Naive B cell (primary cell): ENCODE results near the gene CCDC187. TPM values are rescaled to one million over a fixed set of nuclear protein-coding genes. Genes with fewer than 3 reads are reported as not detected.

ENCODE experiments used
- ATAC-seq, 2 donors: fragments of 150-1000 bp; cut with Tn5 transposase; 2 replicates each; pipeline ENCODE4 v1.10.0; 2021; ENCODE audit warnings: low read depth in 2 of 2, mild to moderate bottlenecking in 2 of 2, moderate library complexity in 2 of 2
- DNase-seq: peaks from one replicate; pipeline ENCODE4 v3.0.0; 2022
- H3K27ac Mint-ChIP-seq, 6 donors: one replicate each; pipeline ENCODE4 v1.8.0; 2020 to 2022; ENCODE audit warnings: mild to moderate bottlenecking in 6 of 6, mixed read lengths in 6 of 6, moderate library complexity in 5 of 6, inconsistent platforms in 2 of 6
- H3K27me3 Mint-ChIP-seq, 3 donors: one replicate each; pipeline ENCODE4 v1.8.0; 2021 to 2022; ENCODE audit warnings: mixed read lengths in 3 of 3, mild to moderate bottlenecking in 1 of 3
- H3K36me3 Mint-ChIP-seq, 2 donors: one replicate each; pipeline ENCODE4 v1.8.0; 2020 to 2022; ENCODE audit warnings: mixed read lengths in 2 of 2, inconsistent platforms in 1 of 2, mild to moderate bottlenecking in 1 of 2
- H3K4me1 Mint-ChIP-seq, 3 donors: one replicate each; pipeline ENCODE4 v1.8.0; 2020 to 2022; ENCODE audit warnings: mixed read lengths in 3 of 3, inconsistent platforms in 1 of 3, mild to moderate bottlenecking in 1 of 3, moderate library complexity in 1 of 3
- H3K4me3 Mint-ChIP-seq, 8 donors: one replicate each; pipeline ENCODE4 v1.8.0; 2020 to 2022; ENCODE audit warnings: mild to moderate bottlenecking in 8 of 8, mixed read lengths in 8 of 8, moderate library complexity in 8 of 8, inconsistent platforms in 2 of 8
- H3K9me3 Mint-ChIP-seq, 7 donors: one replicate each; pipeline ENCODE4 v1.8.0; 2020 to 2022; ENCODE audit warnings: mixed read lengths in 7 of 7, mild to moderate bottlenecking in 5 of 7, inconsistent platforms in 2 of 7, moderate library complexity in 1 of 7
- polyA plus RNA-seq, 6 donors: library from polyadenylated mRNA; unstranded; fragments of 300-500 nt; fragmentation: Illumina TruSeq; gene quantifications; one replicate each; pipeline ENCODE4 v1.2.3, GENCODE V29; 2021; ENCODE audit warnings: low read depth in 6 of 6

Gene CCDC187
- polyA plus RNA-seq, 6 donors from 2014 or later: 0.38 to 4.3 (median 1.5) TPM

DNA sequence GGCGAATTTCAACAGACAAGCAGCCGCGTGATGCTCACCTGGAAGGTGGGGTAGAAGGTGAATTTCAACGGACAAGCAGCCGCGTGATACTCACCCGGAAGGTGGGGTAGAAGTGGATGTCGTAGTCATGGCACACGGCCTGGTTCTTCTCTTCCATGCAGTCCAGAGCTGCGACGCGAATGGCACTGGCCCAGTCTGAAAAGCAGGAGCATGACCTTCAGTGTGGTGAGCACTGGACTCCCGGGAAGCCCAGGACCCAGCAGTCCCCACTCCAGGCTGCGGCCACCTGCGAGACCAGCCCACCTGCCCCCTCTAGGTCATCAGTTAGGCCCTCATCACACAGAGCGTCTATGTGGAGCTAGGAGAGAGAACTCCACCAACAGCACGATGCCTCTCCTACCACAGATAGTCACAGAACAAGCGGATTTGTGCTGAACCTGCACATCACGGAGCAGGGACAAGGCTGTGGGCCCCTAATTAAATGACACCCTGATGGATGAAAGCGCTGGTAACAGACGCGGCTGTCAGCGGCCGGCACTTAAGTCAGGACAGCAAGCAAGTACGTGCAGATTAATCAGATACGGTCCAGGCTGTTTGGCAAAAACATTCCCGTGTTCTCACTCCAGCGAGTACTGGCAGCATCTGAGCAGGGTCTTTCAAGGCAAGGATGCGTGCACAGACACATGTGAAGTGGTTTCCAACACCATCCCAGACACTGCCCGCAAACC, 77.0 kb downstream of the CCDC187 start:
- peaks cover 49 to 74% (median 73%) of the 10 kb centered on the region in 3 donors for H3K4me1 Mint-ChIP-seq
- ATAC-seq (no peak), DNase-seq (no peak)
- H3K36me3 Mint-ChIP-seq: peaks cover 9 to 10% of the 10 kb centered on the region in 2 donors
- H3K27ac Mint-ChIP-seq: peak overlapping the region in 5 of 6 donors; percentile 96 to 100 (median 100)
- peaks cover 0 to 1% (median 0%) of the 10 kb centered on the region in 7 donors for H3K9me3 Mint-ChIP-seq
- no peaks in the 10 kb centered on the region for H3K27me3 Mint-ChIP-seq
- peak overlapping the region in 5 of 8 donors; percentile 5 to 84 (median 60) for H3K4me3 Mint-ChIP-seq

DNA sequence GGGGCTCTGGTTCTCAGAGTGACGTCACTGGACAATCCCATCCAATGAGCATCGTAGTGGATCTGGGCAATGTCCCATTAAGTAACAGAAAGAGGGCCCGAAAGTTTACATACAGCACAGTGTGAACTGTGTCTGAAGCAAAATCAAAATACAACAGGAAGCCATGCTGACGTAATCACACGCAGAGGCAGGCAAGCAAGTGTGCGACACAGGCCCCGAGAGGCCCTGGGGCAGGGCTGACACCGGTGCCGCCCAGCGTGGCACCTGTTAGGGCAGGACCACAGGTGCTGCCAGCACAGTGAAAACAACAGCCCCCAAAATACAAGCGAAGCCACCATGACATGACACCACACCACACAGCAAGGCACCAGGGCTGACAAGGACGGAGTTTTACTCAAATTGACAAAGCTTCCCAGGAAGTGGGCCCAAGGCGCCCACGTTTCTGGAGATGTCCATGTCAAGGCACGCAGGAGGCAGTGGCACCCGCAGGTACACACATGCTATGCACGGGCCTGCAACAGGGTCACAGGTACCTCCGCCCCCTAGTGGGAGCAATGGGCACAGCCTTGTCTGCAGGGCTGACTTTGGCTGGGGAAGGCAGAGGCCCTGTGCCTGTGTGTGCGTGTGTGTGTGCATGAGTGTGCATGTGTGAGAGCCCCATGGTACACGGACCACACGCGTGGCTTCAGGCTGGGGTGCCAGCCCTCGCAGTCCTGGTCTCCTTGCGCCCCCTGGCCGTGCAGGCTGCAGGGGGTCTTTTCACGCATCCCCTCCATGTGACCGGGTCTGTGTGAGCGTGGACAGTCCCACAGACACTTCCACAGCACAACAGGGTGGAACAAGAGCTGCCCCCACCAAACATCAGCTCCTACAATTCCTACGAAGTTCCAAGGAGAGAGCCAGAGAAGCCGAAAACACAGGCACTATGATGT, 77.9 kb downstream of the CCDC187 start:
- H3K4me1 Mint-ChIP-seq: peaks cover 42 to 67% (median 67%) of the 10 kb centered on the region in 3 donors
- ATAC-seq: peak; percentile 81 to 82
- peak overlapping the region; percentile 96 to 100 (median 100) for H3K27ac Mint-ChIP-seq
- peak overlapping the region; percentile 54 to 87 (median 82) for H3K4me3 Mint-ChIP-seq
- H3K36me3 Mint-ChIP-seq: peaks cover 6 to 15% of the 10 kb centered on the region in 2 donors
- H3K9me3 Mint-ChIP-seq: peaks cover 0 to 1% (median 0%) of the 10 kb centered on the region in 7 donors
- DNase-seq: peak; percentile 89
- no peaks in the 10 kb centered on the region for H3K27me3 Mint-ChIP-seq

DNA sequence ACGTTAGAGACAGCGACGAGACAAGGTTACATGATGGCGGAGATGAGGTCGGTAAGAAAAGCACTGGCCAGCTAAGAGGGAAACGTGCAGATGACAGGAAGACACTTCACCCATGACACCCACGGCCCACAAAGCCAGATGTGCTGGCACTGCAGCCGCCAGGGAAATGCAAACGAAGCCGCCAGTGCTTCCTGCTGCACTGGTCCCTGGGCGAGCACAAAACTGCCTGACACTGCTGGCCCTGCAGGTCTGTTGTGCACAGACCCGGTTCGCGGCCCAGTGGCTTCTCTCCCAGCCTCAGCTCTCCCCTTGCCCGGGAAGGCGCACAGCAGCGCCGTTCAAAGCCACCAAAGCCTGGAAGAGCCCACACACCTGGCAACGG, 78.5 kb downstream of the CCDC187 start:
- Mint-ChIP-seq H3K9me3 (peaks cover 0 to 1% (median 0%) of the 10 kb centered on the region in 7 donors), H3K4me1 (peaks cover 37 to 66% (median 62%) of the 10 kb centered on the region in 3 donors), H3K27ac (peak overlapping the region; percentile 96 to 100 (median 100)), H3K36me3 (peaks cover 0 to 15% of the 10 kb centered on the region in 2 donors), H3K4me3 (peak overlapping the region; percentile 54 to 87 (median 82)), H3K27me3 (no peaks in the 10 kb centered on the region)
- DNase-seq (peak; percentile 89), ATAC-seq (peak; percentile 63 to 69)

DNA sequence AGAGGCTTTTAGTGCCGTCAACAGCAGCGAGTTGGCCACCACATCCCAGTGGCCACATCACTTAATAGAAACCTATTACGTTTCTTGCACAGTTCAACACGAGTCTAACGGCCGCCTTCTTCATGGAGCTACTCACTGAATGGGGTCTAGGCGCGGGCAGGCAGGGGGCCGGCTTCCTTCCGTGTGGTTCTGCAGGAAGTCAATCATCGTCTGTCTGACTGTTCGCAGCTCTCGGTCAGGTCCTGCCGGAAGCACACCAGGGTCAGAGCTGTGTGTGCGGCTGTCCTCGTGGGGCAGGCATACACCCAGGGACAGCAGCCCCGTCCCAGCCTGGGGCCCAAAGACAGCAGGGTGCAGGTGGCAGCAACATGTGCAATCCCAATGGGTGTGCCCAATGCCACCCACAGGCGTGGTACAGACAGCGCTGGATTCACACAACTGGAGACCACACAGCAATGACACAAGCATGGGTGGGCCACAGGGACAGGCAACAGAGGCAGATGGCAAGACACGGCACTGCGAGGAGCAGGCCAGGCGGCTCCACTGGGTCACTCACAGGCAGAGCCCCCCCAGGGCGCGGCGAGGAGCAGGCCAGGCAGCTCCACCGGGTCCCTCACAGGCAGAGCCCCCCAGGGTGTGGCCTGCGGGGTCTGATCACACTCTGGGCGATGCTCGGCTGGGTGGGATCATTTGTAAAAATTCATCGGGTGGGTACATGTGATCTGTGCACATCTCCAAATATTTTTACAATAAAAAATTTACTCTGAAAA, 79.8 kb downstream of the CCDC187 start:
- no peaks in the 10 kb centered on the region for H3K27me3 Mint-ChIP-seq
- H3K36me3 Mint-ChIP-seq: peaks cover 0 to 15% of the 10 kb centered on the region in 2 donors
- DNase-seq (no peak), ATAC-seq (no peak)
- H3K27ac Mint-ChIP-seq: peak overlapping the region; percentile 63 to 100 (median 94)
- peak overlapping the region in 4 of 8 donors; percentile 33 to 87 (median 61) for H3K4me3 Mint-ChIP-seq
- peaks cover 37 to 55% (median 53%) of the 10 kb centered on the region in 3 donors for H3K4me1 Mint-ChIP-seq
- H3K9me3 Mint-ChIP-seq: peaks cover 0 to 1% (median 0%) of the 10 kb centered on the region in 7 donors

DNA sequence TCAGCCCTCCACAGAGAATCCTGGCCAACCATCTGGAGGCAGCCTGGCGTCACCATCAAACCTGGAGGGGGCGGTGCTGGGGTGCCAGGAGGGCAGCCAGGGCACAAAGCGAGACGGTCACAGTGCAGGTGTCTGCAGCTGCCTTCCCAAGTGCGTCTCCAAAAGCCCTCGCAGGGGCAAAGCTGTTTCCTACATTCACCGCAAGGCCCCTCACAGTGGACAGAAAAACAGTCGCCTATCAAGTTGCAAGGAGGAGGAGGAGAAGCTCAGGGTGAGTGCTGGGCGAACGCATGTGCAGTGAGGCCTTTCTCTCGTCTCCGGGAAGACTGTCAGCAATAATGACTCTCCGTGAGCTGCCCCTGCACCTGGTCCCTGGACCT, 81.0 kb downstream of the CCDC187 start:
- H3K4me1 Mint-ChIP-seq: peaks cover 28 to 49% (median 41%) of the 10 kb centered on the region in 3 donors
- peaks cover 0 to 15% of the 10 kb centered on the region in 2 donors for H3K36me3 Mint-ChIP-seq
- no peaks in the 10 kb centered on the region for H3K27me3 Mint-ChIP-seq
- ATAC-seq: no peak
- peak overlapping the region in 4 of 8 donors; percentile 10 to 69 (median 24) for H3K4me3 Mint-ChIP-seq
- no peak for DNase-seq
- peak overlapping the region in 5 of 6 donors; percentile 92 to 96 (median 93) for H3K27ac Mint-ChIP-seq
- H3K9me3 Mint-ChIP-seq: peaks cover 0 to 1% (median 0%) of the 10 kb centered on the region in 7 donors

DNA sequence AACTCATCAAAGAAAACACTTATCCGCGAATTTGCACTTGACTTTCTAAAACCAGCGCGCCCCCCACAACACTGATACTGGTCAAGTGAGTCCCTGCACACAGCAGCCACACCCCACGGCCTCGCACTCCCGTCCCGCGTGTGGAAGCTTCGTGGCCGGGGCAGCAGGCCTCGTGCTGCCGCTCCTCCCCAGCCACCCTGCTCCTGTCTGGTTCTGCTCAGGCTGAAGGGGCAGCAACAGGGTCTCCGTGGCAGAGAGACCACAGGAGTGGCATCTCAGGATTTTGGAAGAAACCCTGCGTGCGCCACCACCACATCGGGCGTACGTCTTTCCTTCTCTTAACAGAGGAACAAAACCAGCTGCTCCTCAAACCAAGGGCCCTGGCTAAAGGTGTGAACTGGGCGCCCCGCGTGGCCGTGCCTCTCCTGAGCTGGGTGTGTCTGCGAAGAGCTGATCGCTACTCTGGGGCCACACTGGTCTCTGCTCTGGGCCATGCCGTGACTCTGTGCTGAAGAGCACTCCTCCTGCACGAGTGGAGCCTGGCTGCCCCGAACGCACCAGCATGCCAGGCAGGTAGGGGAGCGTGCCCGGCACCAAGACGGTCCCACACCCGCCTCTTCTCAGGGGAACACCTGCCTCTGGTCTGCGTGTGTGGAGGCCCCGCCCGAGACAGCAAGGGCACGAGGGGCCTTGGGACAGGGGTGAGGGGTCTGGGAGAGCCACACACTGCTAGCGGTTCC, 81.6 kb downstream of the CCDC187 start:
- Mint-ChIP-seq H3K4me1 (peaks cover 25 to 46% (median 35%) of the 10 kb centered on the region in 3 donors), H3K27ac (peak overlapping the region in 3 of 6 donors; percentile 93 to 96 (median 96)), H3K36me3 (peaks cover 0 to 15% of the 10 kb centered on the region in 2 donors), H3K27me3 (no peaks in the 10 kb centered on the region), H3K9me3 (peaks cover 0 to 1% (median 0%) of the 10 kb centered on the region in 7 donors), H3K4me3 (peak overlapping the region in 1 of 8 donors; percentile 5)
- no peak for ATAC-seq
- DNase-seq: no peak

DNA sequence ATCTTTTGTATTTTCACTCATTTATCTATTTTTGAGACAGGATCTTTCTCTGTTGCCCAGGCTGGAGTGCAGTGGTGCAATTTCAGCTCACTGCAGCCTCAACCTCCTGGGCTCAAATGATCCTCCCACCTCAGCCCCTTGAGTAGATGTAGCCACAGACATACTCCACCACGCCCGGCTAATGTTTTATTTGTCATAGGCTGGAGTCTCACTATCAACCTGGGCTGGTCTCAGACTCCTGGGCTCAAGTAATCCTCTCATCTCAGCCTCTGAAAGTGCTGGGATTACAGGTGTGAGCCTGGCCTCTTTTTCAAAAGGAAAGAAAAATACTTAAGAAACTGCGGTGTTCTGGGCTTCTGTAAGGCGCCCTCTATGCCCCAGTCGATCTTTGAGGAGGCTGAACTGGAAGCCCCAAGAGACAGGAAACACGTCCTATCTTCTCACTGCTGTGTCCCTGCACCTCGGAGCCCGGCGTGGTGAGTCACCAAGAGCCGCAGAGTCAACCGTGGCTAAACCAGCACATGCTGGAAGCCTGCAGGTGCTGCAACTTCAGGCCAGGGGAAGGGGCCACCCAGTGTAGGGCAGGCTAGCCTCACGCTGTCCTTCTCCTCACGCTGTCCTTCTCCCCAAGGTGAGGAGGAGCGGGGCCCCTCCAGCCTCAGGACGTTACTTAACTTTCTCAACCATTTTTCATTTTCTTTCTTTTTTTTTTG, 83.7 kb downstream of the CCDC187 start:
- no peak for DNase-seq
- no peak for ATAC-seq
- H3K9me3 Mint-ChIP-seq: no peaks in the 10 kb centered on the region
- peak overlapping the region in 4 of 6 donors; percentile 20 to 78 (median 53) for H3K27ac Mint-ChIP-seq
- no peaks in the 10 kb centered on the region for H3K27me3 Mint-ChIP-seq
- H3K4me3 Mint-ChIP-seq: no peak overlapping the region
- H3K36me3 Mint-ChIP-seq: peaks cover 0 to 23% of the 10 kb centered on the region in 2 donors
- peaks cover 15 to 25% (median 15%) of the 10 kb centered on the region in 3 donors for H3K4me1 Mint-ChIP-seq

DNA sequence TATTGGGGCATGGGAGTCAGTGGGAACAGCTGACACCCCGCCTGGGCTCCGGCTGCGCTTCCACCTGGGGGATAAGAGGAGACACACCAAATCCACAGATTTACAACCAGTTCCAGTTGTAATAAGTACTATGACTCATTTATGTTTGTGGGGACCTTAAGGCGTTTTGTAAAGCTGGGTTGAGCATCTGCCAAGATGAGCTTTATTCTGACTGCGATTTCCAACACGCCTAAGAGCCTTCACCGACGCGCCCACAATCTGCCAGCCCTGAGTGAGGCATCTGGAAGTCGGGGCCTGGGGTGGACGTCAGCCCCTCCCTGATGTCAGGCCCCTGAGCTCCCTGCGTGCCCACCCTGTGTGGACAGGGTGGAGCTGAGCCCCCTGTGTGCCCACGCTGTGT, 84.6 kb downstream of the CCDC187 start:
- DNase-seq (no peak), ATAC-seq (no peak)
- peaks cover 10 to 17% (median 14%) of the 10 kb centered on the region in 3 donors for H3K4me1 Mint-ChIP-seq
- H3K36me3 Mint-ChIP-seq: peaks cover 7 to 29% of the 10 kb centered on the region in 2 donors
- no peaks in the 10 kb centered on the region for H3K27me3 Mint-ChIP-seq
- H3K9me3 Mint-ChIP-seq: no peaks in the 10 kb centered on the region
- no peak overlapping the region for H3K27ac Mint-ChIP-seq
- no peak overlapping the region for H3K4me3 Mint-ChIP-seq

DNA sequence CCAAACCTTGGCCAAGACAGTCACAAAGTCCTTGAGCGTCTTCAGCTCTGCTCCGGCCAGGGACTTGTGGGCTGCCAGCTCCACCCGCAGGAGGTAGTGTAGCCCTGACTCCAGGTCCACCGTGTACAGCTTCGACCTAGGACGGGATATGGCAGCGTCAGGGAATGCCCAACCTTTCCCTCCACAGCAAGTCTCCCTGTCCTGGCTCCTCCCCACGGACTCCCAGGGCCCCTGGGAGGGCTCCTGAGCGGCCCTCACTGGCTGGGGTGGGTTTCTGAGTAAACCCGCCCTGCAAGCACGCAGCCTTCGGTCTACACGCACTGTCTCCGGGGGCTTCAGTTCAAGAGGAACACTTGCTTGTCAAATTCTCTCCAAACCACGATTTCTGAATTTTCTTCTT, 85.2 kb downstream of the CCDC187 start:
- Mint-ChIP-seq H3K9me3 (no peaks in the 10 kb centered on the region), H3K36me3 (peaks cover 7 to 27% of the 10 kb centered on the region in 2 donors), H3K27ac (peak overlapping the region in 1 of 6 donors; percentile 67), H3K4me3 (no peak overlapping the region), H3K4me1 (peaks cover 6 to 16% (median 8%) of the 10 kb centered on the region in 3 donors), H3K27me3 (no peaks in the 10 kb centered on the region)
- no peak for ATAC-seq
- DNase-seq: no peak

DNA sequence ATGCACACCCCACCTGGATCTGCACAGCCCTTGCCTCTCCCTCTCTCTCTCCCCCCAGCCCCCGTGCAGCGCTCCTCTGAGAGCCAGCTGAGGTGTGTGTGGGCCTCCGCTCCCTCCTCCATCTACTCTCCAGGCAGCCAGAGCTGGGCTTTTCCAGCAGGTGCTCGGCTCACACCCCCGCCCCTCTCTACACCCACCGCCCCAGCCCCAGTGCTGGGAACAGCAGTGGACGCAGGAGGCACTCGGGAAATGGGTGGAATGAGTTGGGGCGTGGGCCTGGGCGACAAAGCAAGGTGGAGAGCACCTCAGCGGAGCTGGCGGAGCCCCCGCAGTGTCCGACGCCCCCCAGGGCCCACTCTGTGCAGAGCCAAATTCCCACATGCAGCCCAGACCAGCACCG, 85.6 kb downstream of the CCDC187 start:
- H3K9me3 Mint-ChIP-seq: no peaks in the 10 kb centered on the region
- ATAC-seq: no peak
- no peak for DNase-seq
- H3K4me1 Mint-ChIP-seq: peaks cover 4 to 12% (median 6%) of the 10 kb centered on the region in 3 donors
- no peak overlapping the region for H3K27ac Mint-ChIP-seq
- H3K27me3 Mint-ChIP-seq: no peaks in the 10 kb centered on the region
- peaks cover 7 to 23% of the 10 kb centered on the region in 2 donors for H3K36me3 Mint-ChIP-seq
- H3K4me3 Mint-ChIP-seq: no peak overlapping the region

DNA sequence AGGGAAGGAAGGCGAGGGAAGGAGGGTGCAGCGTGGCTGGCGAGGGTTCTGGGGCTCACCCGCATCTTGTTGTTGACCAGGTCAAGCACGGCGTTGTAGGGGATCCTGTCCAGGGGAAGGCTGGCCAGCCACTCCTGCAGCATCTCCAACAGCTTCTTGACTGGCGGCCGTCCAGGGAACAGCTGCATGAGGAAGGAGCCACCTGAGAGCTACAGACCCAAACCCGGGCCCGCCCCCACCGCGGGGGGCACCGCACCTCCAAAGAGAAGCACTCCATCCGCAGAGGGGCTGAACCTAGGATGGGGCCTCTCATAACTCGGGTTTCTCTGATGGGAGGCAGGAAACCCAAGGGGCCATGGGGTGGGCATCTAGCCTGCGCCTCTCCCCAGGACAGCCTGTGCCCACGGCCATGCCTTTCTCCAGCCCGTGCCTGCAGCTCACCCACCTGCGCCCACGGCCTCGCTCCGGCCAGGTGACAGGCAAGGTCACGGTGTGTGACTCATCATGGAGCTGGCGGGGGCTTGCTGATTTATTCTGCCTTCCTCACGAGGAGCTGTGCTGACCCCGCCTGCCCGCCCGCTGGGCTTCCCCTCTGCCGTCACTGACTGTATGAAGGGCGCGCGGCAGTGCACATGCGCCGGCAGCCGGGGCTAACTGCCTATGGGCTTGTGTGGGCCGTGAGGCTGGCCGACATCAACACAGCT, 87.2 kb downstream of the CCDC187 start:
- H3K36me3 Mint-ChIP-seq: peaks cover 7 to 17% of the 10 kb centered on the region in 2 donors
- DNase-seq (no peak), ATAC-seq (no peak)
- H3K4me1 Mint-ChIP-seq: peaks cover 3 to 6% (median 6%) of the 10 kb centered on the region in 3 donors
- no peaks in the 10 kb centered on the region for H3K9me3 Mint-ChIP-seq
- no peak overlapping the region for H3K27ac Mint-ChIP-seq
- no peaks in the 10 kb centered on the region for H3K27me3 Mint-ChIP-seq
- no peak overlapping the region for H3K4me3 Mint-ChIP-seq
